CD4-positive, alpha-beta memory T cell (primary cell): ENCODE data around the gene TPRG1. TPM values are rescaled to one million over a fixed set of nuclear protein-coding genes. Genes with fewer than 3 reads are reported as not detected.
A peak's percentile ranks its signal among the peaks of the same experiment; 100 is the strongest.

ENCODE experiments used
- CTCF ChIA-PET: fragments of 350-600 bp; sonication (Branson Sonifier 250); formaldehyde crosslinking; loops from one replicate; lab custom pipeline; 2021; ENCODE audit warnings: inconsistent platforms; ENCODE audit not compliant: partially characterized antibody; lab: Charles Lee
- POLR2A ChIA-PET: fragments of 350-600 bp; sonication (Branson Sonifier 250); formaldehyde crosslinking; loops from one replicate; lab custom pipeline; 2021; ENCODE audit not compliant: partially characterized antibody; lab: Charles Lee
- DNase-seq, 5 donors: peaks; one replicate each; pipeline versions ENCODE4 v3.0.0 to v3.0.0-alpha.2; 2020 to 2022; ENCODE audit warnings: mixed read lengths in 1 of 5
- H3K27ac ChIP-seq: one replicate; pipeline ENCODE4 v1.7.0; 2013; ENCODE audit warnings: low read depth, low read length
- H3K27me3 ChIP-seq: 2 replicates; pipeline ENCODE4 v1.7.0; 2013; ENCODE audit warnings: mild to moderate bottlenecking, low read length, moderate library complexity; ENCODE audit not compliant: insufficient read depth
- H3K36me3 ChIP-seq: 2 replicates; pipeline ENCODE4 v1.7.0; 2013; ENCODE audit warnings: mild to moderate bottlenecking, low read length, moderate library complexity; ENCODE audit not compliant: insufficient read depth
- H3K4me1 ChIP-seq: 2 replicates; pipeline ENCODE4 v1.7.0; 2013; ENCODE audit warnings: mild to moderate bottlenecking, low read length, moderate library complexity; ENCODE audit not compliant: insufficient read depth
- H3K4me3 ChIP-seq, 2 donors: one replicate each; pipeline ENCODE4 v1.7.0; 2013; ENCODE audit warnings: low read length in 2 of 2, mild to moderate bottlenecking in 1 of 2
- H3K9me3 ChIP-seq, 2 donors: one replicate each; pipeline ENCODE4 v1.7.0; 2013; ENCODE audit warnings: low read length in 2 of 2, control low read depth in 1 of 2; ENCODE audit not compliant: control insufficient read depth in 1 of 2
- H3K27ac Mint-ChIP-seq, 7 donors: one replicate each; pipeline ENCODE4 v1.8.0; 2020 to 2021; ENCODE audit warnings: mixed read lengths in 7 of 7, mild to moderate bottlenecking in 6 of 7, inconsistent platforms in 3 of 7, moderate library complexity in 3 of 7
- H3K27me3 Mint-ChIP-seq, 2 donors: one replicate each; pipeline ENCODE4 v1.8.0; 2020 to 2021; ENCODE audit warnings: mixed read lengths in 2 of 2
- H3K36me3 Mint-ChIP-seq, 2 donors: one replicate each; pipeline ENCODE4 v1.8.0; 2020 to 2021; ENCODE audit warnings: mixed read lengths in 2 of 2, inconsistent platforms in 1 of 2, mild to moderate bottlenecking in 1 of 2
- H3K4me1 Mint-ChIP-seq, 4 donors: one replicate each; pipeline ENCODE4 v1.8.0; 2020 to 2021; ENCODE audit warnings: mixed read lengths in 4 of 4, mild to moderate bottlenecking in 1 of 4
- H3K4me3 Mint-ChIP-seq, 8 donors: one replicate each; pipeline ENCODE4 v1.8.0; 2020 to 2021; ENCODE audit warnings: mixed read lengths in 8 of 8, mild to moderate bottlenecking in 7 of 8, moderate library complexity in 6 of 8, inconsistent platforms in 3 of 8
- H3K9me3 Mint-ChIP-seq, 8 donors: one replicate each; pipeline ENCODE4 v1.8.0; 2020 to 2021; ENCODE audit warnings: mixed read lengths in 8 of 8, mild to moderate bottlenecking in 5 of 8, inconsistent platforms in 3 of 8, moderate library complexity in 1 of 8
- intact Hi-C: fragments of 100-400 bp; cut with micrococcal nuclease; formaldehyde crosslinking; loops from one replicate; pipeline ENCODE4 v1.15.1; 2023
- polyA plus RNA-seq, 2 donors: library from polyadenylated mRNA; unstranded; fragments of 300-500 nt; fragmentation: Illumina TruSeq; gene quantifications; one replicate each; pipeline ENCODE4 v1.2.3, GENCODE V29; 2021
- total RNA-seq, 2 experiments: library from RNA; stranded (reverse); gene quantifications; one replicate each; pipeline ENCODE4 v1.2.3, GENCODE V29; 2021

The TPRG1 gene
- total and polyA plus RNA-seq, 4 experiments from 2014 or later, result 8.2 to 61.4 (median 31.7) TPM

- Histone ChIP-seq H3K9me3 (no peaks in the 10 kb centered on the region), H3K36me3 (no peaks in the 10 kb centered on the region), H3K27me3 (no peaks in the 10 kb centered on the region), H3K4me1 (peaks cover 37% of the 10 kb centered on the region), H3K27ac (no peak overlapping the region), H3K4me3 (no peak overlapping the region)
- ChIA-PET CTCF (interaction anchor here (1.1 kb wide), 1 partner anchor 20 kb away, joined by 3 read pairs; no protein-coding TSS in a partner anchor), POLR2A (interaction anchor here (1.5 kb wide), 1 partner anchor 14 kb away, joined by 4 read pairs; no protein-coding TSS in a partner anchor)
- H3K9me3 Mint-ChIP-seq, result peaks cover 0 to 2% (median 0%) of the 10 kb centered on the region in 8 donors
- H3K36me3 Mint-ChIP-seq, result no peaks in the 10 kb centered on the region
- peaks cover 21 to 34% (median 29%) of the 10 kb centered on the region in 4 donors for H3K4me1 Mint-ChIP-seq
- intact Hi-C loops, result no loop called here
- no peak overlapping the region for H3K27ac Mint-ChIP-seq
- H3K27me3 Mint-ChIP-seq, result no peaks in the 10 kb centered on the region
- DNase-seq, result no peak
- H3K4me3 Mint-ChIP-seq, result no peak overlapping the region
Measured at GRCh38 chr3:189353318-189353965, 181.7 kb downstream of the TPRG1 start.

GRCh38 chr3:189353988-189354889, 182.5 kb downstream of the TPRG1 start:
- Mint-ChIP-seq H3K27ac (peak overlapping the region in 5 of 7 donors; percentile 34 to 97 (median 90)), H3K9me3 (peaks cover 0 to 2% (median 0%) of the 10 kb centered on the region in 8 donors), H3K27me3 (no peaks in the 10 kb centered on the region), H3K36me3 (no peaks in the 10 kb centered on the region), H3K4me1 (peaks cover 21 to 34% (median 31%) of the 10 kb centered on the region in 4 donors), H3K4me3 (peak overlapping the region in 2 of 8 donors; percentile 2 to 26)
- ChIA-PET POLR2A (interaction anchor here (1.5 kb wide), 1 partner anchor 15 kb away, joined by 4 read pairs; no protein-coding TSS in a partner anchor), CTCF (interaction anchor here (1.9 to 3.1 kb wide), 5 partner anchors 8 to 68 kb away, joined by 5 to 14 read pairs (median 8); no protein-coding TSS in a partner anchor)
- no peak overlapping the region for H3K27ac ChIP-seq
- H3K4me3 ChIP-seq, result no peak overlapping the region
- intact Hi-C loops, result no loop called here
- DNase-seq, result no peak
- peaks cover 37% of the 10 kb centered on the region for H3K4me1 ChIP-seq
- H3K27me3 ChIP-seq, result no peaks in the 10 kb centered on the region
- no peaks in the 10 kb centered on the region for H3K36me3 ChIP-seq
- H3K9me3 ChIP-seq, result no peaks in the 10 kb centered on the region

- H3K27me3 Mint-ChIP-seq, result no peaks in the 10 kb centered on the region
- Histone ChIP-seq H3K27me3 (no peaks in the 10 kb centered on the region), H3K9me3 (no peaks in the 10 kb centered on the region), H3K36me3 (no peaks in the 10 kb centered on the region), H3K4me3 (no peak overlapping the region), H3K4me1 (peaks cover 37% of the 10 kb centered on the region), H3K27ac (peak overlapping the region; percentile 30)
- ChIA-PET CTCF (interaction anchor here (1.1 to 3.1 kb wide), 13 partner anchors 9 to 1614 kb away, joined by 3 to 20 read pairs (median 5); no protein-coding TSS in a partner anchor), POLR2A (interaction anchor here (0.9 to 2.5 kb wide), 6 partner anchors 16 to 223 kb away, joined by 3 to 46 read pairs (median 6); no protein-coding TSS in a partner anchor)
- intact Hi-C loops, result loop anchor here (1.0 to 5.0 kb wide), 2 partner anchors 31 to 68 kb away; no protein-coding TSS in a partner anchor
- H3K36me3 Mint-ChIP-seq, result no peaks in the 10 kb centered on the region
- peaks cover 0 to 2% (median 0%) of the 10 kb centered on the region in 8 donors for H3K9me3 Mint-ChIP-seq
- H3K4me3 Mint-ChIP-seq, result peak overlapping the region in 2 of 8 donors; percentile 6 to 76
- no peak for DNase-seq
- peak overlapping the region; percentile 64 to 97 (median 93) for H3K27ac Mint-ChIP-seq
- H3K4me1 Mint-ChIP-seq, result peaks cover 23 to 34% (median 31%) of the 10 kb centered on the region in 4 donors
Measured at GRCh38 chr3:189355115-189355480, 183.3 kb downstream of the TPRG1 start.

- H3K9me3 ChIP-seq, result no peaks in the 10 kb centered on the region
- peak; percentile 69 to 79 (median 73) for DNase-seq
- CTCF ChIA-PET, result interaction anchor here (0.6 to 3.1 kb wide), 15 partner anchors 9 to 1614 kb away, joined by 3 to 20 read pairs (median 4); no protein-coding TSS in a partner anchor
- H3K4me3 Mint-ChIP-seq, result peak overlapping the region; percentile 55 to 83 (median 74)
- peaks cover 0 to 2% (median 0%) of the 10 kb centered on the region in 8 donors for H3K9me3 Mint-ChIP-seq
- H3K36me3 Mint-ChIP-seq, result no peaks in the 10 kb centered on the region
- H3K27ac Mint-ChIP-seq, result peak overlapping the region; percentile 64 to 97 (median 93)
- peaks cover 23 to 34% (median 31%) of the 10 kb centered on the region in 4 donors for H3K4me1 Mint-ChIP-seq
- H3K36me3 ChIP-seq, result no peaks in the 10 kb centered on the region
- no peaks in the 10 kb centered on the region for H3K27me3 Mint-ChIP-seq
- no peaks in the 10 kb centered on the region for H3K27me3 ChIP-seq
- intact Hi-C loops, result loop anchor here (1.0 to 5.0 kb wide), 2 partner anchors 31 to 68 kb away; no protein-coding TSS in a partner anchor
- H3K4me1 ChIP-seq, result peaks cover 37% of the 10 kb centered on the region
- POLR2A ChIA-PET, result interaction anchor here (0.8 to 2.5 kb wide), 7 partner anchors 11 to 224 kb away, joined by 3 to 46 read pairs (median 5); no protein-coding TSS in a partner anchor
- peak overlapping the region; percentile 30 for H3K27ac ChIP-seq
- no peak overlapping the region for H3K4me3 ChIP-seq
Measured at GRCh38 chr3:189355481-189356201, 183.9 kb downstream of the TPRG1 start.

GRCh38 chr3:189360291-189360690, 188.5 kb downstream of the TPRG1 start:
- no peak for DNase-seq
- intact Hi-C loops, result no loop called here
- H3K36me3 ChIP-seq, result no peaks in the 10 kb centered on the region
- no peak overlapping the region for H3K27ac ChIP-seq
- H3K4me3 ChIP-seq, result no peak overlapping the region
- ChIA-PET POLR2A (no interaction called here), CTCF (interaction anchor here (1.5 kb wide), 1 partner anchor 12 kb away, joined by 4 read pairs; no protein-coding TSS in a partner anchor)
- Mint-ChIP-seq H3K36me3 (no peaks in the 10 kb centered on the region), H3K9me3 (peaks cover 0 to 2% (median 0%) of the 10 kb centered on the region in 8 donors), H3K27ac (peak overlapping the region in 1 of 7 donors; percentile 20), H3K27me3 (no peaks in the 10 kb centered on the region), H3K4me1 (peaks cover 16 to 24% (median 19%) of the 10 kb centered on the region in 4 donors), H3K4me3 (no peak overlapping the region)
- no peaks in the 10 kb centered on the region for H3K9me3 ChIP-seq
- no peaks in the 10 kb centered on the region for H3K27me3 ChIP-seq
- H3K4me1 ChIP-seq, result peaks cover 20% of the 10 kb centered on the region

GRCh38 chr3:189361103-189361835, 189.5 kb downstream of the TPRG1 start:
- Mint-ChIP-seq H3K4me1 (peaks cover 6 to 15% (median 11%) of the 10 kb centered on the region in 4 donors), H3K27ac (no peak overlapping the region), H3K27me3 (no peaks in the 10 kb centered on the region), H3K4me3 (no peak overlapping the region), H3K36me3 (no peaks in the 10 kb centered on the region), H3K9me3 (peaks cover 0 to 2% (median 0%) of the 10 kb centered on the region in 8 donors)
- POLR2A ChIA-PET, result interaction anchor here (0.6 kb wide), 1 partner anchor 31 kb away, joined by 3 read pairs; no protein-coding TSS in a partner anchor
- Histone ChIP-seq H3K4me3 (no peak overlapping the region), H3K4me1 (peaks cover 10% of the 10 kb centered on the region), H3K9me3 (no peaks in the 10 kb centered on the region), H3K36me3 (no peaks in the 10 kb centered on the region), H3K27ac (no peak overlapping the region), H3K27me3 (no peaks in the 10 kb centered on the region)
- intact Hi-C loops, result no loop called here
- no peak for DNase-seq
- CTCF ChIA-PET, result interaction anchor here (1.0 to 1.5 kb wide), 2 partner anchors 11 to 88 kb away, joined by 3 to 4 read pairs; no protein-coding TSS in a partner anchor
